IMR-90 (cell line): ENCODE data around the gene VPS37C. TPM values are rescaled to one million over a fixed set of nuclear protein-coding genes. Genes with fewer than 3 reads are reported as not detected.

Experiments
- ATAC-seq: fragments of 200-7000 bp; cut with Tn5 transposase; 2 replicates; pipeline ENCODE4 v1.9.1; 2020; ENCODE audit warnings: low read depth, mild to moderate bottlenecking, moderate library complexity
- BruUV-seq: library from RNA; stranded (reverse); fragments of 400-500 nt; replicated peaks from 2 replicates; lab custom pipeline; 2021; lab: Mats Ljungman, UMichigan
- CTCF ChIA-PET: fragments of 300-600 bp; formaldehyde crosslinking; extraction: SDS; loops from one replicate; lab custom pipeline; 2021; ENCODE audit warnings: antibody characterized with exemption; lab: Yijun Ruan, JAX
- POLR2A ChIA-PET: fragments of 300-600 bp; sonication (Branson Sonifier 250); formaldehyde crosslinking; loops from one replicate; lab custom pipeline; 2022; ENCODE audit warnings: antibody characterized with exemption; ENCODE audit not compliant: unreplicated experiment; lab: Charles Lee
- DNase-seq: peaks from one replicate; pipeline ENCODE4 v3.0.0; 2013
- H2AFZ ChIP-seq: replicated peaks from 2 replicates; pipeline ENCODE3; 2013; ENCODE audit warnings: low read length, mild to moderate bottlenecking; ENCODE audit not compliant: poor library complexity
- H2AK5ac ChIP-seq: 2 replicates; pipeline ENCODE4 v1.6.1; 2013; ENCODE audit warnings: low read depth, low read length, inconsistent platforms
- H2AK9ac ChIP-seq: replicated peaks from 2 replicates; pipeline ENCODE3; 2013; ENCODE audit warnings: mild to moderate bottlenecking, low read depth, low read length, moderate library complexity; ENCODE audit not compliant: poor library complexity
- H2BK120ac ChIP-seq: 2 replicates; pipeline ENCODE4 v1.6.1; 2013; ENCODE audit warnings: low read depth, low read length, inconsistent platforms
- H2BK15ac ChIP-seq: 3 replicates; pipeline ENCODE4 v1.6.1; 2013; ENCODE audit warnings: low read depth, low read length, inconsistent platforms
- H2BK20ac ChIP-seq: 2 replicates; pipeline ENCODE4 v1.6.1; 2013; ENCODE audit warnings: low read depth, mild to moderate bottlenecking, inconsistent platforms, low read length, moderate library complexity
- H2BK5ac ChIP-seq: 2 replicates; pipeline ENCODE4 v1.6.1; 2013; ENCODE audit warnings: mild to moderate bottlenecking, low read depth, low read length, inconsistent platforms; ENCODE audit not compliant: poor library complexity, severe bottlenecking
- H3K14ac ChIP-seq: replicated peaks from 2 replicates; pipeline ENCODE4 v1.6.1; 2013; ENCODE audit warnings: low read depth, low read length, inconsistent platforms
- H3K18ac ChIP-seq: 2 replicates; pipeline ENCODE4 v1.6.1; 2013; ENCODE audit warnings: low read depth, low read length, control low read depth
- H3K23ac ChIP-seq: 2 replicates; pipeline ENCODE4 v1.6.1; 2013; ENCODE audit warnings: low read depth, low read length, inconsistent platforms
- H3K27ac ChIP-seq: 2 replicates; pipeline ENCODE4 v1.5.1; 2013; ENCODE audit warnings: mild to moderate bottlenecking, control low read depth, low read length; ENCODE audit not compliant: insufficient read depth
- H3K27me3 ChIP-seq: 2 replicates; pipeline ENCODE4 v1.6.1; 2013; ENCODE audit warnings: low read length; ENCODE audit not compliant: control insufficient read depth, insufficient read depth
- H3K36me3 ChIP-seq: 2 replicates; pipeline ENCODE4 v1.6.1; 2013; ENCODE audit warnings: low read length, mixed read lengths; ENCODE audit not compliant: control insufficient read depth, insufficient read depth
- H3K4ac ChIP-seq: 2 replicates; pipeline ENCODE4 v1.6.1; 2013; ENCODE audit warnings: low read depth, low read length, inconsistent platforms
- H3K4me1 ChIP-seq: 2 replicates; pipeline ENCODE4 v1.6.1; 2013; ENCODE audit warnings: low read length, mixed read lengths; ENCODE audit not compliant: control insufficient read depth, insufficient read depth
- H3K4me2 ChIP-seq: 2 replicates; pipeline ENCODE4 v1.6.1; 2013; ENCODE audit warnings: low read depth, mild to moderate bottlenecking, control low read depth, low read length, moderate library complexity
- H3K4me3 ChIP-seq: 2 replicates; pipeline ENCODE4 v1.5.1; 2013; ENCODE audit warnings: low read depth, mild to moderate bottlenecking, control low read depth, low read length, moderate library complexity; ENCODE audit not compliant: insufficient read depth
- H3K56ac ChIP-seq: 2 replicates; pipeline ENCODE4 v1.6.1; 2013; ENCODE audit warnings: low read length, inconsistent platforms; ENCODE audit not compliant: insufficient read depth; ENCODE audit errors: extremely low read depth
- H3K79me1 ChIP-seq, 2 experiments: 2 replicates each; pipeline ENCODE4 v1.6.1; 2013; ENCODE audit warnings: low read length in 2 of 2, inconsistent platforms in 1 of 2, low read depth in 1 of 2
- H3K9ac ChIP-seq: 2 replicates; pipeline ENCODE4 v1.6.1; 2013; ENCODE audit warnings: low read depth, low read length, control low read depth
- H3K9me1 ChIP-seq: 2 replicates; pipeline ENCODE4 v1.6.1; 2013; ENCODE audit warnings: low read length, inconsistent platforms; ENCODE audit not compliant: insufficient read depth
- H3K9me3 ChIP-seq: 2 replicates; pipeline ENCODE4 v1.6.1; 2013; ENCODE audit warnings: low read length; ENCODE audit not compliant: control insufficient read depth, insufficient read depth
- H4K20me1 ChIP-seq: 2 replicates; pipeline ENCODE4 v1.6.1; 2013; ENCODE audit warnings: low read length, inconsistent platforms; ENCODE audit not compliant: insufficient read depth
- H4K5ac ChIP-seq: 2 replicates; pipeline ENCODE4 v1.6.1; 2013; ENCODE audit warnings: mild to moderate bottlenecking, low read depth, low read length, control low read depth
- H4K8ac ChIP-seq, 2 experiments: 2 replicates each; pipeline ENCODE4 v1.6.1; 2013; ENCODE audit warnings: low read depth in 2 of 2, low read length in 2 of 2, control low read depth in 1 of 2, inconsistent platforms in 1 of 2
- H4K91ac ChIP-seq: 2 replicates; pipeline ENCODE4 v1.6.1; 2013; ENCODE audit warnings: low read depth, low read length, inconsistent platforms; ENCODE audit not compliant: insufficient read depth
- BHLHE40 ChIP-seq: fragments of 150-350 bp; IDR thresholded peaks from 2 replicates; pipeline ENCODE4 v1.6.1; 2016; ENCODE audit warnings: mild to moderate bottlenecking, low read depth, low read length
- MAFK ChIP-seq: IDR thresholded peaks from 2 replicates; pipeline ENCODE4 v1.6.1; 2012; ENCODE audit warnings: low read depth, low read length, improper control_type of control experiment
- MAZ ChIP-seq: IDR thresholded peaks from 2 replicates; pipeline ENCODE4 v1.6.1; 2012; ENCODE audit warnings: low read depth, mild to moderate bottlenecking, low read length, improper control_type of control experiment, moderate library complexity, borderline replicate concordance
- NFE2L2 ChIP-seq: fragments of 150-350 bp; IDR thresholded peaks from 2 replicates; pipeline ENCODE4 v1.6.1; 2016; ENCODE audit warnings: low read depth, mild to moderate bottlenecking, low read length
- POLR2A ChIP-seq: IDR thresholded peaks from 2 replicates; pipeline ENCODE4 v1.6.1; 2012; ENCODE audit warnings: mild to moderate bottlenecking, low read depth, low read length
- RAD21 ChIP-seq: IDR thresholded peaks from 2 replicates; pipeline ENCODE4 v1.6.1; 2012; ENCODE audit warnings: low read length, improper control_type of control experiment
- RFX5 ChIP-seq: IDR thresholded peaks from 2 replicates; pipeline ENCODE4 v1.8.0; 2012; ENCODE audit warnings: low read depth, mild to moderate bottlenecking, low read length, moderate library complexity
- WGBS, 2 experiments: methylation state at CpG; one replicate each; pipeline versions ENCODE4 v1.1.5 to v1.1.7; 2013; ENCODE audit warnings: missing lambda C conversion rate in 2 of 2; ENCODE audit not compliant: insufficient read length in 1 of 2; ENCODE audit errors: extremely low coverage in 2 of 2; 5-methylcytosine and 5-hydroxymethylcytosine counted together
- dilution Hi-C: fragments of 300-500 bp; cut with HindIII; formaldehyde crosslinking; loops from one replicate; pipeline ENCODE4 v1.14.3; 2018; ENCODE audit warnings: low sequenced_read_pairs; ENCODE audit not compliant: unreplicated experiment
- in situ Hi-C: fragments of 300-500 bp; cut with MboI; formaldehyde crosslinking; loops from 3 replicates; pipeline ENCODE4 v1.14.3; 2019; ENCODE audit warnings: low sequenced_read_pairs, inconsistent platforms, mixed read lengths
- intact Hi-C: fragments of 100-400 bp; cut with micrococcal nuclease; formaldehyde crosslinking; loops from 2 replicates; pipeline ENCODE4 v1.10.0; 2022
- polyA plus RNA-seq, 3 experiments: library from polyadenylated mRNA; depleted of rRNA; stranded (reverse); fragments of >200 nt; gene quantifications; 2 replicates each; pipeline ENCODE4 v1.2.3, GENCODE V29; 2012; ENCODE audit warnings: low replicate concordance in 1 of 3
- total RNA-seq: library from RNA; depleted of rRNA; stranded (reverse); fragments of >200 nt; gene quantifications from 2 replicates; pipeline ENCODE4 v1.2.3, GENCODE V29; 2012
- TF ChIP-seq, protein P1 (sequence below): conservative IDR thresholded peaks from 2 replicates; pipeline ENCODE4 v1.5.1; 2012; ENCODE audit warnings: mild to moderate bottlenecking, low read depth, low read length, improper control_type of control experiment

Gene VPS37C
- total and polyA plus RNA-seq, 2 of the 4 experiments (the other 2 are of a cell fraction): 3.2 to 13.2 TPM

DNA sequence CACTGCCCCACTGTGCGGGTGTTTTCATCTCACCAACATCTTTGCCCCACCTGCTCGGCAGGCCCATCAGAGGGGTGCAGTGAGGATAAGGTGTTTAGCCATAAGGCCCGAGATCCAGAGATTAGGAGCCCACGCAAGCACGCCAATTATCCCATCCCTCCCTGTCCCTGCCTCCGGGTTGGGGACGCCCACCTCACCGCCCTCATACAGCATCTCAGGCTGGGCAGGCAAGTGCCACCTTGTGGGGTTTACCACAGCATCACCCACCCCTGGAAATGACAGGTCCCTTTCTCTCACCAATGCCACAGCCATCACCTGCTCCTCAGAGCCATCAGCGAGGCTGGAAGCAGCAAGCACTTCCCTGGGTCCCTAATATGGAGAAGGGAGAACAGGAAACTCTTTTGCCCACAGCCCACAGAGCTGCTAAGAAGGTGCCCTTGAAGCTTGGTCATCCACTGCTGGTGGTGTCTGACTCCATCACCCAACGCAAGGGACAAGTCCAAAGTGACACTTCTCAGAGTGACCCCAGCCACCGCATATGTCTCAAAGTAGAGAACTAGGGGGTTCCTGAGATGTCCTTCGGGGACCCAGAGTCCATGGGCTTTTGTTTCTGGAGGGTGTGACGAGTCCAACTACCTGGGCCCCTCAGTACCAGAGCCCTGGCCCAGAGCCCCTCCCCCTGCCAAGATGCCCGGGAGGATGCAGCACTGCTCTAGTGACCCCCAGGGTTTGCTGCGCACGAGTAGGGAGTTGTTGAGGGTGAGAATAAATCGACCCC, 15.8 kb downstream of the VPS37C start (continued):
- TF ChIP-seq MAFK: no peak

DNA sequence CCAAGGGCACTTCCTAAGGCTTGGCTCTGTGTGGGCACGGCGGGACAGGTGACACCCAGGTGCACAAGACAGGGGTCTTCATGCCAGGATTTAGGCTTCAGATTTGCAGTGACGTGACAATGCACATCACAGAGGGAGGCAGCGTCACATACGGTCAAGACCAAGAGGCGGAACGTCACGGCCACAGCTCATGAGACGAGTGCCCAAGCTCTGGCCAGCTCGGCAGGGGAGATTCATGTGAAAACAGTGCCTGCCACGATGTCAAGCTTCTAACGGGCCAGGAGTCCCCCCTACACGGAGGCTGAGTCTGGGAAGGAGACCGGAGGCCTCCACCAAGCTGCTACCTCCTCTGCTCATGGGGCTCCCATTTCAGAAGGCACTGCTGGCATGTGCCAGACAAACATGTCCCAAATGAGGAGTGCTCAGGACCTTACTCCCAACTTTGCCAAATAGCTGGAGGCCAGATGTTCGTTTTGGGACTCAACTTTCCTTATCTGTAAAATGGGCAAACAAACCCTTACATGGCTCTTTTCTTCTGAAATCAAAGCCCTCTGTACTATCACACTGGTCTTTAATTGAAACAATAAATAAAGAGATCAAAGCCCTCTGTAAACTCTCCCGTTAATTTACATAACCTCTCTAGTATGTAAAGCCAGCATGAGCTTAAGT, 16.6 kb downstream of the VPS37C start:
- Histone ChIP-seq H2BK5ac (no peak overlapping the region), H3K27ac (no peak overlapping the region), H4K20me1 (peaks cover 71% of the 10 kb centered on the region), H4K91ac (no peak overlapping the region), H3K27me3 (no peaks in the 10 kb centered on the region), H2AK5ac (no peak overlapping the region; the same call in 1 of the 2 replicates), H3K9me1 (peaks cover 7% of the 10 kb centered on the region; the same call in 1 of the 2 replicates), H3K4ac (no peak overlapping the region), H3K4me3 (no peak overlapping the region), H2AK9ac (no peak overlapping the region), H2BK120ac (no peak overlapping the region), H3K4me2 (no peak overlapping the region), H2BK20ac (no peak overlapping the region), H3K9me3 (no peaks in the 10 kb centered on the region), H2BK15ac (no peak overlapping the region), H3K4me1 (peaks cover 3% of the 10 kb centered on the region), H3K23ac (no peak overlapping the region), H3K36me3 (peaks cover 3% of the 10 kb centered on the region; the same call in 1 of the 2 replicates), H4K8ac (no peak overlapping the region), H3K56ac (no peak overlapping the region), H4K5ac (no peak overlapping the region), H3K18ac (no peak overlapping the region), H3K9ac (no peak overlapping the region), H2AFZ (no peak overlapping the region), H3K14ac (no peak overlapping the region), H3K79me1 (peaks cover 54 to 83% of the 10 kb centered on the region in 2 experiments)
- ChIA-PET CTCF (interaction anchor here (0.6 kb wide), 1 partner anchor 231 kb away, joined by 4 read pairs; the partner anchor contains the start of gene TMEM109), POLR2A (no interaction called here)
- dilution Hi-C loops: no loop called here
- intact Hi-C loops: no loop called here
- DNase-seq (no peak), ATAC-seq (no peak)
- no TSS peak for BruUV-seq
- TF ChIP-seq BHLHE40 (no peak), MAFK (no peak), RAD21 (no peak), MAZ (no peak), NFE2L2 (no peak), RFX5 (no peak), POLR2A (no peak)
- TF ChIP-seq, protein P1, sequence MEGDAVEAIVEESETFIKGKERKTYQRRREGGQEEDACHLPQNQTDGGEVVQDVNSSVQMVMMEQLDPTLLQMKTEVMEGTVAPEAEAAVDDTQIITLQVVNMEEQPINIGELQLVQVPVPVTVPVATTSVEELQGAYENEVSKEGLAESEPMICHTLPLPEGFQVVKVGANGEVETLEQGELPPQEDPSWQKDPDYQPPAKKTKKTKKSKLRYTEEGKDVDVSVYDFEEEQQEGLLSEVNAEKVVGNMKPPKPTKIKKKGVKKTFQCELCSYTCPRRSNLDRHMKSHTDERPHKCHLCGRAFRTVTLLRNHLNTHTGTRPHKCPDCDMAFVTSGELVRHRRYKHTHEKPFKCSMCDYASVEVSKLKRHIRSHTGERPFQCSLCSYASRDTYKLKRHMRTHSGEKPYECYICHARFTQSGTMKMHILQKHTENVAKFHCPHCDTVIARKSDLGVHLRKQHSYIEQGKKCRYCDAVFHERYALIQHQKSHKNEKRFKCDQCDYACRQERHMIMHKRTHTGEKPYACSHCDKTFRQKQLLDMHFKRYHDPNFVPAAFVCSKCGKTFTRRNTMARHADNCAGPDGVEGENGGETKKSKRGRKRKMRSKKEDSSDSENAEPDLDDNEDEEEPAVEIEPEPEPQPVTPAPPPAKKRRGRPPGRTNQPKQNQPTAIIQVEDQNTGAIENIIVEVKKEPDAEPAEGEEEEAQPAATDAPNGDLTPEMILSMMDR: no peak
- WGBS, 2 experiments: 92% methylated on average over 9 of the region's 16 CpGs; no CpG with 5 or more reads in 1 of the 2 experiments
- in situ Hi-C loops: no loop called here
